HG03108 (cell line): Measurements from ENCODE around the gene SHF.

Experiments used
- ATAC-seq: cut with Tn5 transposase; IDR thresholded peaks from one replicate; pipeline ENCODE4 v1.9.1; 2021; ENCODE audit warnings: moderate library complexity; ENCODE audit not compliant: unreplicated experiment

The SHF gene

GRCh38 chr15:45174069-45174468 lies 13.7 kb downstream of the SHF start:
- no peak for ATAC-seq

- ATAC-seq, result no peak
Measured at GRCh38 chr15:45171912-45172311, 15.9 kb downstream of the SHF start.

GRCh38 chr15:45169608-45170480 lies 17.9 kb downstream of the SHF start:
- no peak for ATAC-seq

GRCh38 chr15:45168751-45169551 lies 18.8 kb downstream of the SHF start:
- no peak for ATAC-seq

- no peak for ATAC-seq
Measured at GRCh38 chr15:45168286-45168685, 19.5 kb downstream of the SHF start.

GRCh38 chr15:45167631-45168205 lies 20.0 kb downstream of the SHF start:
- no peak for ATAC-seq

- peak; percentile 93 for ATAC-seq
Measured at GRCh38 chr15:45166834-45167630, 20.7 kb downstream of the SHF start.

GRCh38 chr15:45165536-45165935 lies 22.2 kb downstream of the SHF start:
- ATAC-seq, result no peak

GRCh38 chr15:45164914-45165313 lies 22.9 kb downstream of the SHF start:
- ATAC-seq, result no peak

GRCh38 chr15:45163508-45163856 lies 24.3 kb downstream of the SHF start:
- no peak for ATAC-seq

GRCh38 chr15:45162771-45163507 lies 24.8 kb downstream of the SHF start:
- ATAC-seq, result peak; percentile 32

- ATAC-seq, result no peak
Measured at GRCh38 chr15:45161666-45162065, 26.1 kb downstream of the SHF start.

GRCh38 chr15:45157974-45158373 lies 29.8 kb downstream of the SHF start:
- ATAC-seq, result no peak

- ATAC-seq, result no peak
Measured at GRCh38 chr15:45156744-45157455, 30.9 kb downstream of the SHF start.

- ATAC-seq, result no peak
Measured at GRCh38 chr15:45155739-45156138, 32.0 kb downstream of the SHF start.

- no peak for ATAC-seq
Measured at GRCh38 chr15:45151998-45152828, 35.6 kb downstream of the SHF start.

GRCh38 chr15:45150997-45151396 lies 36.8 kb downstream of the SHF start:
- ATAC-seq, result no peak

GRCh38 chr15:45150481-45150880 lies 37.3 kb downstream of the SHF start:
- no peak for ATAC-seq

GRCh38 chr15:45149060-45149459 lies 38.7 kb downstream of the SHF start:
- no peak for ATAC-seq
